Measurements from ENCODE around the gene TSPAN5.

TSPAN5 gene

DNA sequence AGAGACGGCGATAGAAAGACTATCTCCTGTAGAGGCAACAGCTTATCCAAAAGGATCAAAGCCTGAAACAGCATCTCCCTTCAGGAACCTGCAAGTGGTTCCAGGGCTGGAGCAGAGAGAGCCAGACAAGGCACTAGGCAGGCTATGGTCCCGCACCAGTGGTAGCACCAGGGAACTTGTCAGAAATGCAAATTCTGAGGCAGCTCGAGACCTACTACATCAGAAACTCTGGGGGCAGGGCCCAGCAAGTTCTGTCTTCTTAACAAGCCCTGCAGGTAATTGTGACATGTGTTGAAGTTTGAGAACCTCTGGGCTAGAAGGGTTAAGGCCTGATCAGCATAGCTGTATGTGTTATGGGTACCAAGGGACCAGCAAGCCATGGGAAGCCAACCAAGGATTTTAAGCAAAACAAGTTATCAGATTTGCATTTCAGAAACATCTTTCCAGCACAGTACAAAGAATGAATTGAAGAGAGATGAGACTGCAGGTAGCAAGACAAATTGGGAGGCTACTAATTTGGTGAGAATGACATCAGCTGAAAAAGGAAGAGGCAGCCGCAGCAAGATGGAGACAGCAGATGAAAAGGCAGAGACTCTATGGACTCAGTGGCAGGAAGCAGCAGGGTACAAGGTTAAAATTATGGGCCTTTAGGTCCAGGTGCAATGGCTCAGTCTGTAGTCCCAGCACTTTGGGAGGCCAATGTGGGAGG lies 139.7 kb downstream of the TSPAN5 start:
- no peak for DNase-seq (ENCODE audit: low read depth in 2 of 2)

DNA sequence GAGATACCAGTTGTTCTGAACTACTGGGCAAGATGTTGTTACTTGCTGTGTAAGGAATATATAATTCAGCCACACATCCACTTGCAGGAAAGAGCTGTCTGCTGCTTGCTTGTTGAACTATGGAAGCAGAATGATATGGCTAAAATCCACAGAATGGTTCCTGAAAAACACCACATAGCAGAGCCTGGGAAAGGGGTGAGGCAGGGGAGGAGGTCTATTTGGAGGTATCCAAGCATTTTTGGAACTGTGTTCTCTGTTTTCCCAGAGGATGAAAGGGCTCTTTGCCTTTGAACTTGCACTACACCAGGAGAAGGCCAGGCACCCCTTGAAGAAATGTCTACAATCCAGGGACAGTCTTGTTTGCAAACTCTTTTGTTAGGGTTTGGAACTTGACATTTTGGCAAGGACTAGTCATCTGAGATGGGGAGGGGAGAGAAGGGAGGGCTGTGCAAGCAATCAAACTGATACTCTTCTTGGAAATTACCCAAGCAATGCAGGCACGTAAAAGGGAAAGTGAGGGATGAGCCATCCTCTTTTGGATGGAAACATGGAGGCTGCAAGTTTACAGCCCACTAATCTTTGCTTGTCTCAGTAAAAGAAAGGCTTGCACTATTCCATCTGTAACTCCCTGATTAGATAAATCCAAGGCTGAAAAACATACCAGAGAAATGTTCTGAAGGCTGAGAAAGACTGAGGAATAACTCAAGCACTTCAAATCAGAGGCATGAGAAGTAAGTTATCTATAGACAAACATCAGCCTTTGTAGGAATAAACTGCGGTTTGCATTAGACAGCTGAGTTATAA lies 141.0 kb downstream of the TSPAN5 start:
- no peak for DNase-seq (ENCODE audit: low read depth in 2 of 2)

DNA sequence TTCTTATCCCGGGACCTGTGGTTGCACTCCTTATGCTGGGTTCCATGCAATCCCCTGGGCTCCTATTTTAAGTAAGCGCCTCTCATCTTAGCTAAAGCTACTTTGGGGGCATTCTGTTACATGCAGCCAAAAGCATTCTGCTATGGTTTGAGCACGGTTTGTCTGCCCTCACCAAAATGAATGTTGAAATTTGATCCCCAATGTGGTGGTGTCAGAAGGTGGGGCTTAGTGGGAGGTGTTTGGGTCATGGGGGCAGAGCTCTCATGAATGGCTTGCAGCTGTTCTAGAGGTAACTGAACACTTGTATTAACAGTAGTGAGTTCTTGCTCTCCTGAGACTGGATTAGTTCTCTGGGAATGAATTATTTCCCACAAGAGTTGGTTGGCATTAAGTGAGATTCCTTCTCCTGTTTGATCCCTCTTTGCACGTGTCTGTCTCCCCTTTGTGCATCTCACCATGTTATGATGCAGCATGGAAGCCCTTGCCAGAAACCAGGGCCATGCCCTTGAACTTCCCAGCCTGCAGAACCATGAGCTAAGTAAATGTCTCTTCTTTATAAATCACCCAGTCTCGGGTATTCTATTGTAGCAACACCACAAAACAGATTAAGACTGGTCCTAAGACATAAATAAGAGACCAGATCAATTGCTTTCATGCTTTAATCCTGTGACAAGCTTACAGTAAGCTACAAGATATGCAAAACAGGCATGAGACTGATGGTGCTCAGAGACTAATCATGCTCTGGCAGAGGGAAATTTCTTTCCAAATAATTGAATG lies 141.8 kb downstream of the TSPAN5 start:
- no peak for DNase-seq (ENCODE audit: low read depth in 2 of 2)

DNA sequence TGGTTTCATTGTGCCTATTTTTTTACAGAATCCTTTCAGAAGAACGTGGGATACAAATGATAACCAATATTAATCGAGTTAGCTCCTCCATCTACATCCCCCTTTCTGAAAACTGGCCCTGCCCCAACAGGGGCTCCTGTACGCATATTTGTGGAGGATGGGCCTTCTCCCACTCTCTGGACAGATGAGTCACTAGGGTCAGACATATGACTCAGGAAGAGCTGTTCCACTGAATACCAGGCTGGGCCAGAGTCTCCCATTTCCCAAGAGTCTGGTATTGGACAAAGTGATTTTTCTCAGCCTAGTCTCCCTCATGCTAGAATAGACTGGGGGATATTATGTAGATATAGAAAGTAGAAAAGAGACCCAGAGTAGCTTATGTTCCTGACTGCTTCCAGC lies 142.4 kb downstream of the TSPAN5 start:
- DNase-seq (ENCODE audit: low read depth in 2 of 2): no peak

DNA sequence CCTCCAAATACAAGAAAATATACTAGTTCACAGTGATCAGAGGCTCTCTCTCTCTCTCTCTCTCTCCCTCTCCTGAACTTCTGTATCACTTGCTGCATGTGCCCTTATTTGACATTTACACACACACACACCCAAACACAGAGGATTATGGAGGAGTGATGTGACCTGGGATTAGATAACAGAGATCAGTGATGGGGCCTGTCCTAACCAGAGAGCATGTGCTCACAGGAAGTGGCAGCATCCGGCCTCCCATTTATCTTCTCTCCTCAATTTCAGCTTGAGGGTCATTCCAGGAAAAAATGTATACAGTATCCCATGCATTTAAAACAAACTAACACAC lies 143.0 kb downstream of the TSPAN5 start:
- DNase-seq (ENCODE audit: low read depth in 2 of 2): no peak

DNA sequence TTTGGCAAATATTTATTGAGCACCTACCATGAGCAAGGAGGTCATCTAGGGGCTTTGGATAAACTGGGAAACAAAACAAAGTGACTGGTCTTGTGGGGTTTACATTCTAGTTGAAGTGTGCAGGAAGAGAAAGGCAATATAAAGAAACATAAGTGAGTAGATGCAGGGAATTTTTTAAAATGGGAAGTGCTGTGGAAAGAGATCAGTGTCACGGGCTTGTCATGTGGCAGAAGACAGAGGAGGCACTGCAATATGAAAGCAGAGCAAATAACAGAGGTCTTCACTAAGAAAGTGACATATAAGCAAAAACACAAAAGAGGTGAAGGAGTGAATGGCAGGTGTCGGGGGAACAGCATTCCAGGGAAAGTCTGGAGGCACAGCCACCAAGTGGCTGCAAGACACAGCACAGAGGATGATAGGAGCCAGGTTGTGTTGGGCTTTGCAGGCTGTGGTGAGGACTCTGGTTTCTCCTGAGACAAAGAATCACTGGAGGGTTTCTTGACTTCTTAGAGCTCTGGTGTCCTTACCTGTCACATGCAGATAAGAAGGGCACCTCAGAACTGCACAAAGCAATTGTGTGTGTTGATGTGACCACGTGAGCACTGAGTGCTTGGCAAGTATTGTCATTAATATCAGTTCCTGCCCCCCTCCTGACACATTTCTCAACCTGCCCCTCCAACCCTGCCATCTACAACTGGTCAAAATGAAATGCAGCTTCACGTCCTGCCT lies 143.5 kb downstream of the TSPAN5 start:
- no peak for DNase-seq (ENCODE audit: low read depth in 2 of 2)

DNA sequence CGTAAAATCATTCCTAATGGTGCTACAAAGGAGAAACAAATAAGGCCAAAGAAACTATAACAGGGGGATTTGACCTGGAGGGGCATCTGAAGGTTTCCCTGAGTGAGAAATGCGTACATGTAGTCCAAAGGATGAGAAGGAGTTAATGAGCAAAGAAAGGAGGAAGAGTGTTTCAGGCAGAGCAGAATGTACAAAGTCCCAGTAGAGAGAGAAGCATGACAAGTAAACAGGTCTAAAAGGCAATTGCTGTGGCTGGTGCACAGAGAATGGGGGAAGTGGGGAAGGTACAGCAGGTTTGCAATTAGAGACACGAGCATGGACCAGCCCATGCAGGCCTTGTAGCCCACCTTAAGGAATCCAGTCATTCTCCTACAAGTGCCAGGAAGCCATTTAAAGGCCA lies 145.5 kb downstream of the TSPAN5 start:
- DNase-seq (ENCODE audit: low read depth in 2 of 2): no peak

DNA sequence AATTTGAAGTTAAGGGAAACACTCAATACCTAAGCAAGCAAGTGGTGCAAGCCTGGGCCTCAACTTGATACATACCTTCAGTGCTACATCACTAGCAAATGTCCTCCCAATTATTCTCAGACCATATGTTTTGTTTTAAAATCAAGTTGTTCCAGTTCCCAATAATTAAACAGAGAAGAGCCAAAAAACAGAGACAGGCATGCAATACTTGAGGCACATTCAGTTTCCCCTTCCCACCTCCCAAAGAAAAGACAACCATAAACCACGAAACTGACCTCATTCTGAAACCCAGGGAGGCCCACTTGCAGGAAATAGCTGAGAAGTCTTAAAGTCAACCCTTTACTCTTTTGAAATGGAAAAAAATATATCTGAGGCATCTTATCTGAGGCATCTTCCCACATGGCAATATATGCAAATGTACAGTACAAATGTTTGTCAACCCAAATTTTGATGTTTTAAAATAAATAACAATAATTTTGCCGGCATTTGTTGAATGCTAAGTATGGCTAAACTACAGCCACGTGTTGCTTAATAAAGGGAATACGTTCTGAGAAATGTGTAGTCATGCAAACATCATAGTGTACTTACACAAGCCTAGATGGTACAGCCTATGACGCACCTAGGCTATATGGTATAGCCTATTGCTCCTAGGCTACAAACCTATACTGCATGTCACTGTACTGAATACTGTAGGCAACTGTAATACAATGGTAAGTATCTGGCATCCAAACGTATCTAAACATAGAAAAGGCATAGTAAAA lies 147.5 kb downstream of the TSPAN5 start:
- no peak for DNase-seq (ENCODE audit: low read depth in 2 of 2)

DNA sequence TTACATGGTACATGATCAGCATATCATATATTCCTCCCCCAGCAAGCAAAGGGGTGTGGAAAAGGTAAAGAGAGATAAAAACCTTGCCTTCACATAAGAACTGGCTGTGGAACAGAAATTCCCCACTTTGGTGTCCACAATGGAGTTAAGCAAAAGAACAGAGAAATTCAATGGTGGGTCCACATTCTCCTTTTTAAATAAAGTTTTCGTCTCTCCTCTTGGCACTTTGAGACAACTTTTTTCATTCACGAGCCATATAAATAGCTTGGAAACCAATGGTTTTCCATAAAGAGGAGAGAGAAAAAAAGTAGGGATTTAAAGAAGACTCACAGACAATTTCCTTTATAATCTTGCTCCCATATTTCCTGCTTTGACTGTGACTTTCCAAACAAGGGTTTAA lies 148.1 kb downstream of the TSPAN5 start:
- DNase-seq (ENCODE audit: low read depth in 2 of 2): no peak

DNA sequence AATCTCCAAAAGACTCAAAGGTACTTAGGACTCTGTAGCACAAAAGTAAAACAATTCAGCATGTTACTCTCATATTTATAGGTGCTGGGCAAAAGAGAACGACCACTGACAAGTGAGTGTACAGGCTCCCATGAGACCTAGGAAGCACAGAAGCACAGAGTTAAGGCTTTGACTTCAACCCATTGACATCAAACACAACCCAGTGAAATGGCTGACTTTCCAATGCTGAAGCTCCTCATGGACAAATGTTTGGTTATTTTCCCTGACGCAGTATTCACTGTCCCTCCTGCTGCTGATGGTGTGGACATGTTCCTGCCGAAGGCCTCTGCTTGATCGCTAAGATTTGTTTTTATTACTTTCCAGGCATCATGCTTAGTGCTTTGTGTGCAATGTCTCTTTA lies 148.7 kb downstream of the TSPAN5 start:
- no peak for DNase-seq (ENCODE audit: low read depth in 2 of 2)

DNA sequence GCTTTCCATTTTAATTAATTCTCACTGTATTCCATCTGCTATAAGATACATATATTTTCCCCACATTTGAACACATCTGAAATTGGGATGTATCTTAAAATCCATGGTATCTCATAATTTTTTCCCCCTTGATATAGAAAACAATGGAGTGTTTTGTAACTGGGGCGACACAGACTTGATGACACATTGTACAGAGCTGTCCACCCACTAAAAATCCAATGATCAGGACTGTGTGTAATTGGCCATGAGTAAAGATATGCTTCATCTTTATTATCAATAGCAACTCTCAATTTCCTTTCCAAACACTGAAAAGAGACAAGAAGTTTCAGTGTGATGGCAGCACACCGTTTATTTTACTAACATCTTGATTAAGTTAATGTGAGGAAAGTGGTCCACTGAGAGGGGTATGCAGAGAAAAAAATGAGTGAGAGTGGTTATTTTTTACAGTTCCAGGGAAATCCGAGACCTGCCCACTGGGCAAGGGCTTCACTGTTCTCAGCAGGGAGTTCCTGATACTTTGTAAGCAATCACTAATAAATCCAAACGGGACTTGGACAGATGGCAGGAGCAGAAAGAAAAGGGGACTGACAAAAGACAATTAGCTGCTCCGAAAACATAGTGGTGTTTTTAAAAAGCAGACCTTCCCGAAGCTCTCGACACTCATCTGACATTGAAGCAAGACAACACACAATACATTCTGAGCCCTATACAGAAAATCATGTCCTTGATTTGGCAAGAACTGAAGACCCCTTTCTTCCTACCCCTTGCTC lies 149.4 kb downstream of the TSPAN5 start:
- no peak for DNase-seq (ENCODE audit: low read depth in 2 of 2)

DNA sequence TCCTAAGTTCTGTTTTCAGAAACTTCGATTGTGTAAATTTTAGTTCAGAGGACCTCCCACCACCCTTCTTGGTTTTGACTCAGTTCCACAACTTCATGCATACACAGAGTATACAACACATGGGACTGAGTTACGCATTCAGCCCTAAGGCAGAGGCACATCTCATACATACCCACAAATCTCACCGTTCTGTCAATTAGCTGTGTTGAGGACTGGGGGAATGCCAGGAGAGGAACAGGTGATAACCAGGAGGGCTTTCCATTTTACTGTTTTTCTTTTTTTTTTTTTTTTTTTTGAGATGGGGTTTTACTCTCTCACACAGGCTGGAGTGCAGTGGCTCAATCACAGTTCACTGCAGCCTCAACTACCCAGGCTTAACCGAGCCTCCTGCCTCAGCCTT lies 150.2 kb downstream of the TSPAN5 start:
- no peak for DNase-seq (ENCODE audit: low read depth in 2 of 2)

DNA sequence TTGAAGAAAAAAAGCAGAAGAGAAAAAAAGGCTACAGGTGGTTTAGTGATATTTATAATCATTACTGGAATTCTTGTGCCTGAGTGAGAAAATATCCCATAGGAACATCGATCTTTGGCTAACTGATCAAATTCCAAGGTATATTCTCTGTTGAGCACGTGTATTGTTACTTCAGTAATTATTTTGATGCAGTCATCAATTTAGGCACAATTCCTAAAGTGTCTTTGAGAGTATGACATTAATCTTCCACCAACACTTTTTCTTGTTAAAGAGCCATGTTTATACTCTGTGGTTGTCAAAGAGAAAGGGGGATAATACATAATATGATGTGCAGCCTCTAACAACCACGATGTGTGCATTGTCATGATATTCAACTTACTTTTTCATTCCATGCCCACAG lies 151.1 kb downstream of the TSPAN5 start:
- no peak for DNase-seq (ENCODE audit: low read depth in 2 of 2)

DNA sequence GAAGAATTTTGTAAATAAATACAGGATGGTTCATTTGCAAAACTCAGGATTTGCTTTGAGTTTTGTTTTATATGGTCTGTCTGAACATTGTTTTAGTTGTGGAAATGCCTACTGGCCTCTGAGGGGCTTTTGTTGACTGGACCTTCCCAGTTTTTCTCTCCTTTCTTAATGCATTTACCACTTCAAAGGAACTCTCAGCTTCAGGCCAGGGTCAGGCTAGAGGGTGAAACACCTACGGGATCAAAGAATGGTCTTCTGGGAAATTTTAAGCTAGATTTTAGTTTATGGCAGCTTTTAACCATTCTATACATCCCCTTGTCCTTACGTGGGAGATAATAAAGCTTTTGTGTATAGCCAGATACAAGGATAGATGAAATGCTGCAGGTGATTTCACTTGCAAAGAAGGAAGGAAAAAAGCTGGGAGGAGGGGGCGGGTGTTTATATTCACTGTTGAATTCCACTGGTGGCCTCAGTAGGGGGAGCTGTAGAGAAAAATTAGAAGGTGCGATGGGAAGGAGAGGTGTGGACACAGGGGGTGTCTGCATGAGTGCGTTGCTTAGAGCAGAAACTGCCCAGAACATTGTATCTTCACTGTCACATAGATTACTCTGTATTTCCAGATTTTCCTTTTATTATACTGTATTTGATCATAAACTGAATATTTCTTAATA lies 151.8 kb downstream of the TSPAN5 start:
- no peak for DNase-seq (ENCODE audit: low read depth in 2 of 2)

DNA sequence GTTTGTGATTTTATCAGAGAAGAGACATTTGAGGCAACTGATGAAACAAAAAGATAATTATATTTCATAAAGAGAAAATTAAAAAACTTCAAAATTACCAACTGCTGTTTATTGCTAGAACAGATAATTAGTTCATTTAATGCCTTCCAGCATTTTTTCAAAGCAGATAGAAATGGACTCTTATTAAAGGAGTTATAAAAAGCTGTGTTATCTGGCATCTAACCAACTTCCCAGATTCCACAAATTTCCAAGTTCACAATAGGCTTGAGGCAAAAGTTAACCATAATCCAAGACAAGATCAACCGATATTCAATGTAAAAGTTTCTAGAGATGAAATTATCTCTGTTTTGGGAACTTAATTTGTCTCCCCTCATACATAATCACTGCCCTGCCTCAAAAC lies 152.4 kb downstream of the TSPAN5 start:
- DNase-seq (ENCODE audit: low read depth in 2 of 2): no peak

DNA sequence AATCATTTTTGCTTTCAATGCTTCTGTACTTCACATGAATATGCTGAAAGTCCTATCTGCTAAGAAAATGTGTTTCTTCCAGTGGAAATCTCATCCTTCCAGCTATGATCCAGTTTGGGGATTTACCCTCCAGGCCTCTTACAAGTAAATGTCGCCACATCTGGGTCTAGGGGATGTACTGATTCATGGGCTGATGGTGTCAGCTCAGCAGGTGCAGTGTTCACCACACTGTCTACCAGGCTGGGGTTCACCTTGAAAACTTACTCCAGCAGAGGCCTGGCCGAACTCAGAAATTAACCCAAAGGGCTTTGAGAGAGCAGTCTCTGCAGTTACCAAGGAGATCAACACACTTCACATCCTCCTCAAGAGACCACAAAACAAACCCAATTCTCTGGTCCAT lies 154.3 kb downstream of the TSPAN5 start:
- no peak for DNase-seq (ENCODE audit: low read depth in 2 of 2)

DNA sequence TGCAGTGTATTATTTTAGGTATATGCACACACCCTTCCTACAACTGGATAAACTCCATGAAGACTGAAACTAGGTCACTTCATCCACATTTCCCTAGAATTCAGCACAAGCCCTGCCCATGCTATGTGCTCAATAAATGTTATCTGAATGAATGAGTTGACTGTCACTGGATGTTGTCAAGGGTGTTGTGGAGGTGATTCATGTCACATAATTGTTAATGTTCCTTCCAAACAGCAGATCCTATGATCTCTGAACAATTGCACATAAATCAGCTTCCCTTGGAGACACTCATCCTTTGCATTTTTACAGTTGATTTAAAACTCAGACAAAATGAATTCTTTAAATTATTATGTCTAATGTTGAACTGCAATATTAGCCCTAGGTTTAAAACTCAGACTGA lies 154.7 kb downstream of the TSPAN5 start:
- DNase-seq (ENCODE audit: low read depth in 2 of 2): no peak

DNA sequence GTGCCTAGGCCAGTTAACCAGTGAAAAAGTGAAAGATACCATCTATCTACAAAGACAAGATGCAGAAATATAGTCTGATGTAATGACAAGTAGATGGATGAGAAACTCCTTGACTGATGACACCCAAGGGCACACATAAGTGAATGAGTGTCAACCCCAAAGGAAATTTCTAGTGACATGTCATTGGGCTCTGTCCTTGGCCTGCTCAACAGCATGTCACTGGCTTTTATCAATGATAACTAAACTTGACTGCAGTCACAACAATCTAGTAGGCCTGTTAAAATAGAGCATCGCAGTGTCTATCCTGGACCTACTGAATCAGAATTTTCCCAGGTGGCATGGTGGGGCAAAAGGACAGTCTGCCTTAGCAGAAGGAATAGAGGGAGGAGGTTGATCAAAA lies 155.8 kb downstream of the TSPAN5 start:
- DNase-seq (ENCODE audit: low read depth in 2 of 2): no peak

DNA sequence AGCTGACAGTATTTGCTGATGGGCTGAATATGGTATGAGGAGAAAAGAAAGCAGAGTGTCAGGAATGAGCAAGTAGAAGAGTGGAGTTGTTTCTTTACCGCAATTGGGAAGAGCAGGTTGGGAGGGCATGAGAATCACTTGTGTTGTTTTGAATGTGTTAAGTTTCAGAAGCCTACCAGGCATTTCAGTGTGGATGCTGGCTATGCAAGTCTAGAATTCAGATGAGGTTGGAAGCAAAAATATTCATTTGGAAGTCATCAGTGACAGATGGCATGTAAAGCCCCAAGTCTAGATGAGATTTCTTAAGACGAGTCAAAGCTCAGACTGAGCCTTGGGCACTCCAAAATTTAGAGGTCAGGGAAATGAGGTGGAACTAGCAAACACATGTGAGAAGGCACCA lies 156.4 kb downstream of the TSPAN5 start:
- DNase-seq (ENCODE audit: low read depth in 2 of 2): no peak

DNA sequence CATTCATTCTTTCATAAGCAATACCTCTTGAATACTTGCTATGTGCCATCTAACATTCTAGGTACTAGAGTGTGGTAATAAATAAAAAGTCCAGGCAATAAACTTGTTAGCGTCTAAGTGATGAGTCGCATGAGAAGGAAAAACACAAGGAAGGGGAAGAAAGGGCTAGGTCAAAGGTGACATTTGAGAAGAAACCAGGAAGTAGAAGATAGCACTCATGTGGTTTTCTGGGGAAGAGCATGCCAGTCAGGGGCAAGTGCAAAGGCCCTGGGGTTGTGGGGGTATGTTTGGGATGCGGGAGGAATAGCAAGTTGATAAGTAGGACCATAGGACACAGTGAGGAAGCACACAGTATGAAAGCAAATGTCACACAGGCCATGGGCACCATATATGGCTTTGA lies 157.0 kb downstream of the TSPAN5 start:
- no peak for DNase-seq (ENCODE audit: low read depth in 2 of 2)

All from activated CD8-positive, alpha-beta memory T cell treated with anti-CD3 and anti-CD28 coated beads for 4 hours (primary cell).